Measurements from ENCODE around the gene MPZL3.

The MPZL3 gene

GRCh38 chr11:118251858-118252652 lies at the start of gene MPZL3:
Gene MPZL3 (minus strand): TSS chr11:118252365. CDS start chr11:118252294, 71 bp downstream.
- DNase-seq (ENCODE audit: low spot score) = peak; percentile 79
- no peak for TF ChIP-seq CTCF (IDR thresholded peaks at IDR 0.05; ENCODE audit: extremely low read depth, missing control alignments)

GRCh38 chr11:118301600-118302195 lies 49.5 kb upstream of the MPZL3 start:
- TF ChIP-seq CTCF (IDR thresholded peaks at IDR 0.05; ENCODE audit: extremely low read depth, missing control alignments) = no peak
- DNase-seq (ENCODE audit: low spot score) = no peak

- TF ChIP-seq CTCF (IDR thresholded peaks at IDR 0.05; ENCODE audit: extremely low read depth, missing control alignments) = peak; percentile 34
- no peak for DNase-seq (ENCODE audit: low spot score)
Observed at GRCh38 chr11:118295815-118296454, 43.8 kb upstream of the MPZL3 start.

- no peak for DNase-seq (ENCODE audit: low spot score)
- TF ChIP-seq CTCF (IDR thresholded peaks at IDR 0.05; ENCODE audit: extremely low read depth, missing control alignments) = no peak
Observed at GRCh38 chr11:118295199-118295598, 43.0 kb upstream of the MPZL3 start.

GRCh38 chr11:118294053-118294452 lies 41.9 kb upstream of the MPZL3 start:
- DNase-seq (ENCODE audit: low spot score) = no peak
- TF ChIP-seq CTCF (IDR thresholded peaks at IDR 0.05; ENCODE audit: extremely low read depth, missing control alignments) = no peak

GRCh38 chr11:118291477-118292135 lies 39.4 kb upstream of the MPZL3 start:
- no peak for TF ChIP-seq CTCF (IDR thresholded peaks at IDR 0.05; ENCODE audit: extremely low read depth, missing control alignments)
- DNase-seq (ENCODE audit: low spot score) = no peak

All from GM20000 (cell line).